DMS 273 (cell line): ENCODE data around the gene C1QL1.
"Not testable (repeated sequence)": the region's sequence is repeated elsewhere in the genome, so short reads cannot be mapped to it uniquely, and the experiment has no call there.

Experiments used
- DNase-seq: peaks from one replicate; lab custom pipeline; 2025; ENCODE audit not compliant: unreplicated experiment; lab: John Stamatoyannopoulos, UW

The C1QL1 gene

GRCh38 chr17:44965481-44966234 is 2.4 kb downstream of the C1QL1 start:
- no peak for DNase-seq

- DNase-seq = peak; percentile 42
Measured at GRCh38 chr17:44961921-44962350, 6.2 kb downstream of the C1QL1 start.

GRCh38 chr17:44960691-44961090 is 7.4 kb downstream of the C1QL1 start:
- no peak for DNase-seq

GRCh38 chr17:44959821-44960531 is 8.1 kb downstream of the C1QL1 start:
- no peak for DNase-seq

GRCh38 chr17:44956998-44957981 is 10.8 kb downstream of the C1QL1 start:
- DNase-seq = peak; percentile 59

GRCh38 chr17:44955674-44956425 is 12.3 kb downstream of the C1QL1 start:
- no peak for DNase-seq

GRCh38 chr17:44952946-44953475 is 15.1 kb downstream of the C1QL1 start:
- DNase-seq = no peak

- no peak for DNase-seq
Measured at GRCh38 chr17:44948315-44948795, 19.7 kb downstream of the C1QL1 start.

- peak; percentile 99 for DNase-seq
Measured at GRCh38 chr17:44947461-44948314, 20.4 kb downstream of the C1QL1 start, which contains the start of gene KIF18B. KIF18B (minus strand) TSS chr17:44947773; CDS start chr17:44936344, 11,429 bp downstream.

GRCh38 chr17:44945652-44946051 is 22.5 kb downstream of the C1QL1 start:
- DNase-seq = not testable (repeated sequence)

GRCh38 chr17:44942456-44942855 is 25.6 kb downstream of the C1QL1 start:
- DNase-seq = peak; percentile 56

- DNase-seq = no peak
Measured at GRCh38 chr17:44941712-44942331, 26.3 kb downstream of the C1QL1 start.

- DNase-seq = no peak
Measured at GRCh38 chr17:44940768-44941167, 27.3 kb downstream of the C1QL1 start.

- DNase-seq = no peak
Measured at GRCh38 chr17:44940317-44940716, 27.8 kb downstream of the C1QL1 start.

- DNase-seq = no peak
Measured at GRCh38 chr17:44935116-44935515, 33.0 kb downstream of the C1QL1 start.

GRCh38 chr17:44934745-44935105 is 33.4 kb downstream of the C1QL1 start:
- no peak for DNase-seq

GRCh38 chr17:44933824-44934744 is 34.0 kb downstream of the C1QL1 start:
- no peak for DNase-seq

- no peak for DNase-seq
Measured at GRCh38 chr17:44932787-44933097, 35.4 kb downstream of the C1QL1 start.
